Measurements from ENCODE around the gene SFN. TPM values are rescaled to one million over a fixed set of nuclear protein-coding genes. Genes with fewer than 3 reads are reported as not detected.

The SFN gene
- 100 to 1,000 TPM; 202 to 348 TPM for total RNA-seq
- long read RNA-seq, transcript SFN-201 (1 exons, 1,320 nt): major isoform, 32 of 32 reads
- long read RNA-seq, partial matches to known transcripts: 0 of 32 reads
- long read RNA-seq, other reads (novel, unspliced or antisense): 0 of 32 reads

- intact Hi-C loops (cut with DNase I, micrococcal nuclease): no loop called here
- DNase-seq (peak; percentile 88 to 92), ATAC-seq (peak; percentile 73)
Measured at GRCh38 chr1:26862781-26863684, at the start of gene SFN. Gene SFN (plus strand): TSS chr1:26863149. CDS start chr1:26863213, 64 bp downstream.

- ATAC-seq (no peak), DNase-seq (no peak)
- intact Hi-C loops (cut with DNase I, micrococcal nuclease): loop anchor here in 1 of 2 donors (10.0 kb wide), 1 partner anchor 60 kb away; no protein-coding TSS in a partner anchor
Measured at GRCh38 chr1:26814377-26814776, 48.6 kb upstream of the SFN start.

- ATAC-seq (no peak), DNase-seq (no peak)
- intact Hi-C loops (cut with DNase I, micrococcal nuclease): loop anchor here in 1 of 2 donors (10.0 kb wide), 1 partner anchor 60 kb away; no protein-coding TSS in a partner anchor
Measured at GRCh38 chr1:26814893-26815292, 48.1 kb upstream of the SFN start.

DNA sequence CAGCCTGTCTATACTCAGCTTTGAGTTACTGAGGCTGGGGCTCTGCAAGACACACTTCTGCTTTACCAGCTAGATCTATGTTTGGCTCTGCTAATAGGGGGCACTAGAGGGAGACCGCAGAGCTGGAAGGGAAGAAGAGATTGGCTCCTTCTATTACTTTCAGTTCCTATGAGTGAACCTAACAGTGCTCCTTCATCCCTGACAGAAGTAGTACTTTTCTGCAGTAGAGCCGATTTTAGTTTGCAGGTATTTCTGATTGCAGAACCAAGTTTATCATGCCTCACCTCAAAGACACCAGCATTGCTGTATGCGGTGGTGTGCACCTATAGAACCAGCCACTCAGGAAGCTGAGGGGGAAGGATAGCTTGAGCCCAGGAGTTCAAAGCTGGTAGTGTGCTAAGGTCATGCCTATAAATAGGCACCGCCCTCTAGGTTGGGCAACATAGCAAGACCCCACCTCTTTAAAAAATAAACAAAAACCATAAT, 42.1 kb upstream of the SFN start:
- intact Hi-C loops (cut with DNase I, micrococcal nuclease): no loop called here
- DNase-seq (no peak), ATAC-seq (peak; percentile 77)

DNA sequence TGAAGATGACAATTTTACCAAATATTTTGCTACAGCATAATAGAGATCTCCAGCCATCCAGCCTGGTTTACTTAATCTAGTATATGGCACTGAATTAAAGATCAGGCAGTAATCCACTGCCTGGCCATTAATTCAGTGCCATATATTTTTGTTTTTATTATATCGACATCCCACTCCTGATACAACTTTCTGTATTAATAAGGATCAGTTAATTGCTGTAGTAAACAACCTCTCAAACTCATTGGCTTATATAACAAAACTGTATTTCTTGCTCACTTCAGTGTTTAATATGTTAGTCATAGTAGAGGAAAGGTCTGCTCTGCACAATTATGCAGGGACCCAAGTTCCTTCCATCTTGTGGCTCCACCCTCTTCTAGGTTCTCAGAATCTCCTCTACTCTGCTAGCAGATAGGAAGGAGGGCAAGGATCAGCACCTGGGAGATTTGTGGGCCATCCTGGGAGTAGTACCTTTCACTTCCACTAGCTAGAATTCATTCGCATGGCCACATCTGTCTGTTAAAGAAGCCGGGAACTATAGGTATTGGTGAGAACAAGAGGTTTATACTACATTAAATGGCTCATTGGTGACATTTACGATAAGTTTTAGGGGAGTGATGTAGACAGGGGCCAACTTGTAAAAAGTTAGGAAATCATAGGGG, 40.1 kb upstream of the SFN start:
- no peak for ATAC-seq
- intact Hi-C loops (cut with DNase I, micrococcal nuclease): no loop called here
- DNase-seq: no peak

DNA sequence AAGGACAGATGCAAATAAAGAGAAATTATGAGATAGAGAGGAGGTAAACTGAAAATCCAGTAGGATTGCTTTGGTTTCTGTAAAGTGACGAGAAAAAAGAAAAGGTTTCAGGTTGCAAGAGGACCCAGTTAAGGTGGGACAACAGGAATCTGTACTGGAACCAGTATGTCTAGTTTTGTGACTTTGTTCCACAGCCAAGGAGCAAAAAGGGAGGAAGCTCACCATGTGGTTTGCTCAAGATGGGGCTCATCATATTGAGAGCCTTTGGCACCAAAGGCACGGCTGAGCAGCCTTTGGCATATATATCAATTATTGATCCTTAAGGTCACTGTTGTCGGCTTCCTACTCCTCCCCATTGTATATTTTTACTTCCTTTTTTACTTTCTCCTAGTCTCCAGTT, 38.2 kb upstream of the SFN start:
- DNase-seq (no peak), ATAC-seq (peak; percentile 2)
- intact Hi-C loops (cut with DNase I, micrococcal nuclease): no loop called here

DNA sequence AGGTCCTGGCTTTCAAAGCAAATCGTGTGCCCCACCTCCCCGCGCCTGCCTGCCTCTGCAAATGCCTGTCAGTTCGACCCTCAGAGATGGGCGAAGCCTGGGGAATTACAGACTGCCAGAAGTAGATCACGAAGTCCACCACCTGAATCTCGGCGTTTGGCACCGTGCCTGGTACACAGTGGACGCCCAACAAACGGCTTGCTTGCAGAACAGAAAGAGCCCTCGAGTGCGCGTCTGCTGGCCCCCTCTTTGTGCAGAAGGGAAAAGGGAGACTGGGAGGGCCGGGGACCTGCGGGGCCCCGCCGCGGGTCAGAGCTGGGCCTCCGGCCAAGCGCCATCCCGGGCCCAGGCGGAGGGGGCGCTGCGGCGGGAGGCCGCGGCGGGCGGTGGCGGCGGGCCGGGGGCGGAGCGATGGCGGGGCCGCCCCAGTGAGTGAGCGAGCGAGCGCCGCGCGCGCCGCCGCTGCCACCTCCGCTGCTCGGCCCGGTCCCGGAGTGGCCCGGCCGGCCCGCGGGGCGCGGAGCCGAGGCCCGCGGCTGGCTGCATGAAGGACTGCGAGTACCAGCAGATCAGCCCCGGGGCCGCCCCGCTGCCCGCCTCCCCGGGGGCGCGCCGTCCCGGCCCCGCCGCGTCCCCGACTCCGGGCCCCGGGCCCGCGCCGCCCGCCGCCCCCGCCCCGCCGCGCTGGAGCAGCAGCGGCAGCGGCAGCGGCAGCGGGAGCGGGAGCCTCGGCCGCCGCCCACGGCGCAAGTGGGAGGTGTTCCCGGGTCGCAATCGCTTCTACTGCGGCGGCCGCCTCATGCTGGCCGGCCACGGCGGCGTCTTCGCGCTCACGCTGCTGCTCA, 36.5 kb upstream of the SFN start, which contains the start of gene ZDHHC18:
Gene ZDHHC18 (plus strand): TSS at position 428 of the 845 bp plus-strand sequence. CDS start 117 bp downstream, at position 545.
- intact Hi-C loops (cut with DNase I, micrococcal nuclease): no loop called here
- peak; percentile 77 to 81 for DNase-seq
- peak; percentile 84 for ATAC-seq

- DNase-seq (no peak), ATAC-seq (peak; percentile 1)
- intact Hi-C loops (cut with DNase I, micrococcal nuclease): no loop called here
Measured at GRCh38 chr1:26827106-26827604, 35.8 kb upstream of the SFN start.

DNA sequence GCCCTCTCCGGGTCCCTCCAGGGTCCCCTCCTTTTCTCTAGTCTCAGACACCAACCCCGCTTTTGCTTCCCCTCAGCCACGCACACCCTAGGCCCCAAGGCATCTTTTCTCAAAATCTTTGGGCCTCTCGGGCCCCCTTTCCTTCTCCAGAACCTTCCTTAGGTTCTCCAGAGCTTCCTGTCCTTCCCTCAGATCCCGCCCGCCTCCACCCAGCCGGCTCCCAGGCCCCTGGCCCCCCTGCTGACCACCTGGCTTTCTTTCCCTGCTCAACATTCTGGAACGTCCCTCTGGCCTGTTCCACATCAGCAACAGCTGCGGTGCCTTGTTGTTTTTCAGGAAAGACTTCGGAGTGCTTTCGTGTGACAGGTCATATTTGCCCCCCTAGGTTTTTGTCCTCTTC, 35.3 kb upstream of the SFN start:
- ATAC-seq (no peak), DNase-seq (no peak)
- intact Hi-C loops (cut with DNase I, micrococcal nuclease): no loop called here

- ATAC-seq (no peak), DNase-seq (no peak)
- intact Hi-C loops (cut with DNase I, micrococcal nuclease): no loop called here
Measured at GRCh38 chr1:26828411-26828991, 34.4 kb upstream of the SFN start.

GRCh38 chr1:26829184-26829911, 33.6 kb upstream of the SFN start:
- DNase-seq (no peak), ATAC-seq (no peak)
- intact Hi-C loops (cut with DNase I, micrococcal nuclease): no loop called here

DNA sequence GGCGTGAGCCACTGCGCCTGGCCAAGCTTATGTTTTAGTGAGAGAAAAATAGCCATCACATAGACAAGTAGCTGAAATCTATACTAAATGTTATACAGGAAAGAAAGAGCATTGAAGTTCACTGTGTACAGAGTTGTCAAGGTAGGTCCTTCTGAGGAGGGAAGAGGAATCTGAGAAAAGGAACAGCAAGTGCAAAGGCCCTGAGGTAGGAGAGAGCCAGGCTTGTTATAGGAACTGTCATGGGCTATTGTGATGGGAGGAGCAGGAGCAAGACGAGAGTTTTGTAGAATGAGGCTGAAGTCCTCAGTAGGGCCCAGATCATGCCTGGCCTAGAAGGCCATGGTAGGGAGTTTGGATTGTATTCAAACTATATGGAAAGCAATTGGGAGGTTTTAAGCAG, 31.9 kb upstream of the SFN start:
- ATAC-seq: no peak
- intact Hi-C loops (cut with DNase I, micrococcal nuclease): no loop called here
- DNase-seq: no peak

DNA sequence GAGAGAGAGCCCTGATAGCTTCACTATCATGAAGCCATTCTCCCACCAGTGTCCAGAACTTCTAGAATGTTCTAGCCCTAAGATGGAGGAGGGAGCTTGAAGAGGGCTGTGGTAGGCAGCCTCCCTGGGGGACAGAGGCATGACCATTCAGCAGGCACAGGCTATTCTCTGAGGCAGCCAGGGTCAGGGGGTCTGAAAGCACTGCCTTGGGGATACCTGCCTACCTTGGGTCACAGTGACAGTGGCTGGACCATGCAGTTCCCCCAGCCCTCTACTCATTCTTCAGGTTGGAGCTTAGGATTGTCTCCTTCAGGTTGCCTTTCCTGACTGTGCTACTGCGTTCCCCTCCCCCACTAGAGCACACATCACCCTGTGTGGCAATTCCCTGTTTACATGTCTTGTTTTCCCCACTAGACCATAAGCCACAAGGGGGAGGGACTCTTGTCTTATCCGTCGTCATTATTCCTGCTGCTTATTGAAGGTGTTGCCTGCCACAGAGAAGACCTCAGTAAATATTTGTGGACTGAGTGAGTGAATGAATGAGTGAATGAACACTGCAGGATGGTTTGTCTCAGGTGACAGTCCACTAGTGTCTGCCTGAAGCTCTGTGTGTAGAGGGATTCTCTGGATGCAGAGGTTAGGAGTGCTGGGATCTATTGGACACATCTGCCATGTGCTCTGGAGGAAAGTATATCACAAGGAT, 31.3 kb upstream of the SFN start:
- ATAC-seq: no peak
- intact Hi-C loops (cut with DNase I, micrococcal nuclease): no loop called here

GRCh38 chr1:26832249-26832960, 30.5 kb upstream of the SFN start:
- DNase-seq (no peak), ATAC-seq (no peak)
- intact Hi-C loops (cut with DNase I, micrococcal nuclease): no loop called here

More for the DNA sequence above, 31.3 kb upstream of the SFN start:
- no peak for DNase-seq

GRCh38 chr1:26833432-26834405, 29.2 kb upstream of the SFN start:
- ATAC-seq (peak; percentile 52), DNase-seq (peak; percentile 66 to 71)
- intact Hi-C loops (cut with DNase I, micrococcal nuclease): no loop called here

All from left colon (tissue), 2 donors.